A549 (cell line): ENCODE measurements around the gene FAM151A.

ENCODE experiments used
- BCL3 ChIP-seq: fragments of >200 bp; sonication (Bioruptor Twin); formaldehyde crosslinking; IDR thresholded peaks from 3 replicates; pipeline ENCODE4 v1.6.1; 2016
- CTCF ChIP-seq: fragments of >200 bp; sonication (Bioruptor Twin); formaldehyde crosslinking; IDR thresholded peaks from 3 replicates; pipeline ENCODE4 v1.5.1; 2016
- JUNB ChIP-seq: fragments of >200 bp; sonication (Bioruptor Twin); formaldehyde crosslinking; IDR thresholded peaks from 2 replicates; pipeline ENCODE4 v1.6.1; 2016
- MYC ChIP-seq: IDR thresholded peaks from 2 replicates; pipeline ENCODE4 v1.6.1; 2012; ENCODE audit warnings: mild to moderate bottlenecking, inconsistent platforms, low read length, improper control_type of control experiment, borderline replicate concordance
- POLR2A ChIP-seq: IDR thresholded peaks from 2 replicates; pipeline ENCODE4 v1.6.1; 2012; ENCODE audit warnings: mild to moderate bottlenecking, low read length

GRCh38 chr1:54671985-54672608 is 48.8 kb upstream of the FAM151A start:
- TF ChIP-seq BCL3 (no peak), CTCF (peak; percentile 71), POLR2A (no peak), JUNB (no peak), MYC (no peak)
